Aorta (tissue), 5 donors: Measurements from ENCODE around the gene C16orf90. TPM values are rescaled to one million over a fixed set of nuclear protein-coding genes. Genes with fewer than 3 reads are reported as not detected.
"Not testable (repeated sequence)": the region's sequence is repeated elsewhere in the genome, so short reads cannot be mapped to it uniquely, and the experiment has no call there.

Source experiments
- ATAC-seq: fragments of 200-7000 bp; cut with Tn5 transposase; one replicate; pipeline ENCODE4 v1.9.1; 2022; ENCODE audit warnings: moderate library complexity; ENCODE audit not compliant: low FRiP score
- DNase-seq, 2 donors: peaks; one replicate each; pipeline ENCODE4 v3.0.0-alpha.2; 2020
- H3K27ac ChIP-seq, 2 donors: one replicate each; pipeline ENCODE4 v1.5.1; 2013; ENCODE audit warnings: low read length in 2 of 2, mild to moderate bottlenecking in 2 of 2, moderate library complexity in 2 of 2, control low read depth in 1 of 2, inconsistent platforms in 1 of 2, low read depth in 1 of 2
- H3K27me3 ChIP-seq, 2 donors: one replicate each; pipeline ENCODE4 v1.6.1; 2013; ENCODE audit warnings: control low read depth in 1 of 2, low read length in 1 of 2, mild to moderate bottlenecking in 1 of 2, moderate library complexity in 1 of 2; ENCODE audit not compliant: insufficient read depth in 2 of 2, control insufficient read depth in 1 of 2
- H3K36me3 ChIP-seq, 2 donors: one replicate each; pipeline ENCODE4 v1.6.1; 2013; ENCODE audit warnings: control low read depth in 1 of 2, low read length in 1 of 2, mild to moderate bottlenecking in 1 of 2; ENCODE audit not compliant: insufficient read depth in 2 of 2, control insufficient read depth in 1 of 2
- H3K4me1 ChIP-seq, 2 donors: one replicate each; pipeline ENCODE4 v1.6.1; 2013; ENCODE audit warnings: low read length in 2 of 2, control low read depth in 1 of 2, mild to moderate bottlenecking in 1 of 2, moderate library complexity in 1 of 2; ENCODE audit not compliant: insufficient read depth in 2 of 2, control insufficient read depth in 1 of 2
- H3K4me3 ChIP-seq, 2 donors: one replicate each; pipeline ENCODE4 v1.5.1; 2013; ENCODE audit warnings: low read length in 2 of 2, control low read depth in 1 of 2, mild to moderate bottlenecking in 1 of 2
- H3K9me3 ChIP-seq: one replicate; pipeline ENCODE4 v1.6.1; 2013; ENCODE audit warnings: mild to moderate bottlenecking, low read length; ENCODE audit not compliant: control insufficient read depth
- WGBS, 2 donors: extraction: QIAGEN DNeasy Blood & Tissue Kit; methylation state at CpG; one replicate each; pipeline ENCODE4 v1.1.7; 2013; 5-methylcytosine and 5-hydroxymethylcytosine counted together
- intact Hi-C, 2 donors: fragments of 100-400 bp; cut with DNase I; formaldehyde crosslinking; loops; one replicate each; pipeline versions ENCODE4 v1.14.2 to v1.15.0; 2022
- polyA plus RNA-seq, 2 donors: library from polyadenylated mRNA; stranded (reverse); fragments of 200-250 nt; gene quantifications; one replicate each; pipeline ENCODE4 v1.2.3, GENCODE V29; 2013
- total RNA-seq, 2 donors: library from RNA; stranded (reverse); fragmentation: NEBNext Ultra II Directional; extraction: Animal tissue kit (Norgen Biotek cat#: 25700); gene quantifications; one replicate each; pipeline ENCODE4 v1.2.1, GENCODE V29; 2021
- donor health status: healthy with polysubstance abuse.
- donor health status: Bipolar disorder and iron deficiency.
- donor health status: DM: no; HTN: no; CAD: no.
- donor health status: DM: no; HTN: no; CAD: no.
- donor health status: DM: yes; HTN: yes; CAD: no.

Gene C16orf90
- total and polyA plus RNA-seq, 4 donors, result not detected

DNA sequence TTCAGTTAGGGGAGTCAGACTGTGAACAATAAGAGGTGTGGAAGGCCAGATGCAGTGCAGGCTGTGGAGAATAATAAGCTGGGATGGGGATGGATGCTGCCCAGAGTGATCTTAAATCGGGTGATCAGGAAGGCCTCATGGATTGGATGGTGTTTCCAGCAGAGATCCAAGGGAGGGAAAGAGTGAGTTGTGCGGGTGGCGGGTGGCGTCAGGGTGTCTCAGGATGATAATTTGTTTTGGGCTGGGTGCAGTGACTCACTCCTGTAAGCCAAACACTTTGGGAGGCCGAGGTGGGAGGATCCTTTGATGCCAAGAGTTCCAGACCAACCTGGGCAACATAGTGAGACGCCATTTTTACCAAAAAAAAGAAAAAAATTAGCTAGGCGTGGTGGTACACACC lies 13.4 kb upstream of the C16orf90 start:
- H3K9me3 ChIP-seq, result no peaks in the 10 kb centered on the region
- intact Hi-C loops, result no loop called here
- no peaks in the 10 kb centered on the region for H3K27me3 ChIP-seq
- H3K4me3 ChIP-seq, result no peak overlapping the region
- DNase-seq, result peak in 1 of 2 donors; percentile 27
- no peak overlapping the region for H3K27ac ChIP-seq
- H3K36me3 ChIP-seq, result peaks cover 0 to 2% of the 10 kb centered on the region in 2 donors
- no peak for ATAC-seq
- WGBS, 2 donors, result 94 to 96% methylated on average over 7 of the region's 7 CpGs
- H3K4me1 ChIP-seq, result no peaks in the 10 kb centered on the region

- 87 to 88% methylated on average over 6 of the region's 6 CpGs for WGBS, 2 donors
- Histone ChIP-seq H3K4me1 (no peaks in the 10 kb centered on the region), H3K36me3 (no peaks in the 10 kb centered on the region), H3K27me3 (no peaks in the 10 kb centered on the region), H3K9me3 (no peaks in the 10 kb centered on the region), H3K4me3 (no peak overlapping the region), H3K27ac (no peak overlapping the region)
- DNase-seq (peak in 1 of 2 donors; percentile 12), ATAC-seq (no peak)
- intact Hi-C loops, result loop anchor here in 1 of 2 donors (5.0 kb wide), 1 partner anchor 46 kb away; no protein-coding TSS in a partner anchor
Measured at GRCh38 chr16:3503523-3503922, 8.2 kb upstream of the C16orf90 start.

GRCh38 chr16:3501783-3502400 lies 6.6 kb upstream of the C16orf90 start:
- DNase-seq (peak; percentile 29 to 56), ATAC-seq (no peak)
- Histone ChIP-seq H3K36me3 (no peaks in the 10 kb centered on the region), H3K27me3 (no peaks in the 10 kb centered on the region), H3K9me3 (no peaks in the 10 kb centered on the region), H3K27ac (no peak overlapping the region), H3K4me3 (peak overlapping the region in 1 of 2 donors; percentile 77), H3K4me1 (no peaks in the 10 kb centered on the region)
- 76 to 85% methylated on average over 22 of the region's 22 CpGs for WGBS, 2 donors
- intact Hi-C loops, result loop anchor here in 1 of 2 donors (5.0 kb wide), 1 partner anchor 45 kb away; no protein-coding TSS in a partner anchor

DNA sequence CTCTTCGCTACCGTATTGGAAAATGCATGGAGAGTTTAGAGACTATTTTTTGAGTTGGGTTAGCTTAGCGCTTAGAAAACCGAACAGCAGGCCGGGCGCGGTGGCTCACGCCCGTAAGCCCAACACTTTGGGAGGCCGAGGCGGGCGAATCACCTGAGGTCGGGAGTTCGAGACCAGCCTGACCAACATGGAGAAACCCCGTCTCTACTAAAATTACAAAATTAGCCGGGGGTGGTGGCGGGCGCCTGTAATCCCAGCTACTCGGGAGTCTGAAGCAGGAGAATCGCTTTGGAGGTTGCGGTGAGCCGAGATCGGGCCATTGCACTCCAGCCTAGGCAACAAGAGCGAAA lies 6.1 kb upstream of the C16orf90 start:
- intact Hi-C loops, result loop anchor here in 1 of 2 donors (5.0 kb wide), 1 partner anchor 44 kb away; no protein-coding TSS in a partner anchor
- not testable (repeated sequence) for H3K27me3 ChIP-seq, ATAC-seq, H3K36me3 ChIP-seq, H3K9me3 ChIP-seq, H3K27ac ChIP-seq, H3K4me1 ChIP-seq
- H3K4me3 ChIP-seq, result peak overlapping the region in 1 of 2 donors; percentile 77
- peak; percentile 42 to 55 for DNase-seq
- 14 to 19% methylated on average over 24 of the region's 24 CpGs for WGBS, 2 donors

- 98% methylated on average over 16 of the region's 16 CpGs for WGBS, 2 donors
- H3K4me1 ChIP-seq, result no peaks in the 10 kb centered on the region
- H3K9me3 ChIP-seq, result no peaks in the 10 kb centered on the region
- H3K27me3 ChIP-seq, result no peaks in the 10 kb centered on the region
- peak; percentile 30 to 75 for DNase-seq
- no peaks in the 10 kb centered on the region for H3K36me3 ChIP-seq
- ATAC-seq, result no peak
- H3K27ac ChIP-seq, result no peak overlapping the region
- H3K4me3 ChIP-seq, result no peak overlapping the region
- intact Hi-C loops, result no loop called here
Measured at GRCh38 chr16:3498988-3499387, 3.7 kb upstream of the C16orf90 start.

DNA sequence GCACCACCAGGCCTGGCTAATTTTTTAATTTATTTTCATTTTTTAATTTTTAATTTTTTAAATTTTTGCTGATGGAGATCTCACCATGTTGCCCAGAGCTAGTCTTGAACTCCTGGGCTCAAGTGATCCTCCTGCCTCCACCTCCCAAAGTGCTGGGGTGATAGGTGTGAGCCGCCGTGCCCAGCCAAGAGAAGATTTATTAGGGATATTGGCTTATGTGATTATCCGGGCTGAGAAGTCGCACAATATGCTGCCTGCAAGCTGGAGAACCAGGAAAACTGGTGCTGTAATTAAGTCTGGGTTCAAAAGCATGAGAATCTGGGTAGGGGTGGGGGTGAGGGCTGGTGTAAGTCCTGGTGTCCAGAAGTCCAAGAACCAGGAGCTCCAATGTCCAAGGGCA lies 2.5 kb upstream of the C16orf90 start:
- intact Hi-C loops, result no loop called here
- H3K36me3 ChIP-seq, result no peaks in the 10 kb centered on the region
- H3K27me3 ChIP-seq, result no peaks in the 10 kb centered on the region
- DNase-seq (peak in 1 of 2 donors; percentile 13), ATAC-seq (no peak)
- WGBS, 2 donors, result 93 to 96% methylated on average over 4 of the region's 4 CpGs
- no peak overlapping the region for H3K27ac ChIP-seq
- no peaks in the 10 kb centered on the region for H3K4me1 ChIP-seq
- H3K9me3 ChIP-seq, result no peaks in the 10 kb centered on the region
- H3K4me3 ChIP-seq, result no peak overlapping the region

- no peaks in the 10 kb centered on the region for H3K4me1 ChIP-seq
- 95% methylated on average over 30 of the region's 30 CpGs for WGBS, 2 donors
- intact Hi-C loops, result no loop called here
- no peaks in the 10 kb centered on the region for H3K9me3 ChIP-seq
- no peak overlapping the region for H3K27ac ChIP-seq
- no peaks in the 10 kb centered on the region for H3K27me3 ChIP-seq
- no peaks in the 10 kb centered on the region for H3K36me3 ChIP-seq
- DNase-seq (peak; percentile 33 to 62), ATAC-seq (no peak)
- H3K4me3 ChIP-seq, result no peak overlapping the region
Measured at GRCh38 chr16:3496386-3496785, 1.1 kb upstream of the C16orf90 start.

- H3K4me3 ChIP-seq, result no peak overlapping the region
- H3K36me3 ChIP-seq, result no peaks in the 10 kb centered on the region
- no peak overlapping the region for H3K27ac ChIP-seq
- no peaks in the 10 kb centered on the region for H3K9me3 ChIP-seq
- no peaks in the 10 kb centered on the region for H3K4me1 ChIP-seq
- intact Hi-C loops, result no loop called here
- H3K27me3 ChIP-seq, result no peaks in the 10 kb centered on the region
- 92 to 96% methylated on average over 11 to 16 of the region's 16 CpGs for WGBS, 2 donors
- ATAC-seq (peak; percentile 5), DNase-seq (peak; percentile 35 to 70)
Measured at GRCh38 chr16:3494386-3494973, 809 bp downstream of the C16orf90 start.

DNA sequence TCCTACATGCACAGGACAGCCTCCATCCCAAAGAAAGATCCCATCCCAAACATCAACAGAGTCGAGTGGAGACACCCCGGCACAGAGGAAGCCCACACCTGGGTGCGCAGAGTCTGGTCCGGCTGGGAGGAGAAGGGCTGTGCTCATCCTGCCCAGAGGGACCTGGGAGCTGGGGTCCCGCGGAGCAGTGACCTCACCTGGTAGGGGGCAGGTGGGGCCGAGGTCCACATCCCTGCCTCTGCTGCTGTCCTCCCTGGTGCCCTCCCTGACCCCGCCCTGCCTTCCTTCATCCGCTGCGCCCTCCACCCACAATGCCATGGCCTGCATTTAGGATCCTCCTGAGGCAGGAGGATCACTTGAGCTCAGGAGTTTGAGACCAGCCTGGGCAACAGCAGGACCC lies 2.9 kb downstream of the C16orf90 start:
- intact Hi-C loops, result no loop called here
- peak; percentile 30 to 64 for DNase-seq
- ATAC-seq, result no peak

More for the DNA sequence above, 2.9 kb downstream of the C16orf90 start:
- 88 to 94% methylated on average over 10 of the region's 10 CpGs for WGBS, 2 donors
- Histone ChIP-seq H3K9me3 (no peaks in the 10 kb centered on the region), H3K36me3 (no peaks in the 10 kb centered on the region), H3K4me3 (no peak overlapping the region), H3K4me1 (no peaks in the 10 kb centered on the region), H3K27ac (no peak overlapping the region), H3K27me3 (no peaks in the 10 kb centered on the region)
